ENCODE results near the gene RACGAP1.

GRCh38 chr12:49964849-49965624 lies 60.3 kb downstream of the RACGAP1 start:
- TF ChIP-seq CTCF (IDR thresholded peaks at IDR 0.05) (no peak), POLR2A (IDR thresholded peaks at IDR 0.05) (no peak)

Data from adrenal gland (tissue), 5 donors.